K562 (cell line): ENCODE measurements around the gene ZDHHC17. TPM values are rescaled to one million over a fixed set of nuclear protein-coding genes. Genes with fewer than 3 reads are reported as not detected.

Source experiments
- ATAC-seq: fragments of 200-7000 bp; cut with Tn5 transposase; 3 replicates; pipeline ENCODE4 v1.9.1; 2020; ENCODE audit warnings: moderate library complexity
- BruUV-seq: library from RNA; stranded (reverse); fragments of 400-500 nt; replicated peaks from 2 replicates; lab custom pipeline; 2021; lab: Mats Ljungman, UMichigan
- CTCF ChIA-PET: fragments of 300-600 bp; formaldehyde crosslinking; extraction: SDS; loops from one replicate; lab custom pipeline; 2021; ENCODE audit warnings: low intra/inter-chr PET ratio; lab: Yijun Ruan, JAX
- POLR2A ChIA-PET: fragments of 300-600, 350-650 bp; sonication (Branson Sonifier 250); formaldehyde crosslinking; extraction: SDS; loops from one replicate; lab custom pipeline; 2021; ENCODE audit warnings: antibody characterized with exemption, inconsistent platforms; lab: Yijun Ruan, JAX
- DNase-seq, 4 experiments: peaks; one replicate each; pipeline versions ENCODE4 v3.0.0 to v3.0.0-alpha.2; 2011 to 2018; ENCODE audit warnings: low spot score in 3 of 4, mixed read lengths in 3 of 4; ENCODE audit errors: extremely low read depth in 1 of 4
- FAIRE-seq: peaks from 2 replicates; lab custom pipeline; 2011; peaks lifted over from hg19 to GRCh38; lab: Jason Lieb, UNC
- H2AFZ ChIP-seq: 2 replicates; pipeline ENCODE4 v1.6.0; 2011; ENCODE audit warnings: low read depth, low read length, control low read depth, inconsistent platforms
- H3K27ac ChIP-seq: fragments of 200-600 bp; 3 replicates; pipeline ENCODE4 v1.8.0; 2011; ENCODE audit warnings: low read depth, mild to moderate bottlenecking, control low read depth, inconsistent platforms, low read length, moderate library complexity, mixed read lengths; ENCODE audit errors: extremely low read depth
- H3K27me3 ChIP-seq, 2 experiments: fragments of 300-600 bp in 1 of 2; 2 replicates in 1 of 2; 3 replicates in 1 of 2; pipeline versions ENCODE4 v1.6.0 to v1.8.0; 2011; ENCODE audit warnings: inconsistent platforms in 2 of 2, low read length in 2 of 2, mild to moderate bottlenecking in 1 of 2, mixed read lengths in 1 of 2, moderate library complexity in 1 of 2; ENCODE audit not compliant: control insufficient read depth in 2 of 2, insufficient read depth in 2 of 2
- H3K36me3 ChIP-seq: fragments of 300-600 bp; 3 replicates; pipeline ENCODE4 v1.8.0; 2011; ENCODE audit warnings: mild to moderate bottlenecking, low read length, inconsistent platforms; ENCODE audit not compliant: control insufficient read depth, insufficient read depth
- H3K4me1 ChIP-seq, 2 experiments: fragments of 200-600 bp in 1 of 2; replicated peaks in 1 of 2; 2 replicates in 1 of 2; 3 replicates in 1 of 2; pipeline versions ENCODE4 v1.5.1 to v1.8.0; 2011; ENCODE audit warnings: inconsistent platforms in 2 of 2, low read length in 2 of 2, mild to moderate bottlenecking in 1 of 2, mixed read lengths in 1 of 2, moderate library complexity in 1 of 2; ENCODE audit not compliant: control insufficient read depth in 2 of 2, insufficient read depth in 2 of 2
- H3K4me2 ChIP-seq: 2 replicates; pipeline ENCODE4 v1.6.1; 2011; ENCODE audit warnings: low read length, control low read depth, inconsistent platforms, mixed read lengths; ENCODE audit not compliant: insufficient read depth
- H3K4me3 ChIP-seq: fragments of 200-600 bp; sonication (generic), shearing (Covaris generic); 2 replicates; pipeline ENCODE4 v1.5.1; 2016; ENCODE audit warnings: control low read depth, inconsistent platforms
- H3K79me2 ChIP-seq: fragments of 200-600 bp; 3 replicates; pipeline ENCODE4 v1.8.0; 2011; ENCODE audit warnings: low read length, inconsistent platforms; ENCODE audit not compliant: control insufficient read depth, insufficient read depth
- H3K9ac ChIP-seq, 2 experiments: 2 replicates each; pipeline versions ENCODE4 v1.6.0 to v1.6.1; 2011; ENCODE audit warnings: low read depth in 2 of 2, low read length in 2 of 2, control low read depth in 1 of 2, inconsistent platforms in 1 of 2, mild to moderate bottlenecking in 1 of 2, mixed read lengths in 1 of 2; ENCODE audit not compliant: insufficient read depth in 1 of 2
- H3K9me1 ChIP-seq: one replicate; pipeline ENCODE4 v1.6.0; 2011; ENCODE audit warnings: inconsistent platforms, mild to moderate bottlenecking, low read length, moderate library complexity; ENCODE audit not compliant: control insufficient read depth, insufficient read depth
- H3K9me3 ChIP-seq: replicated peaks from 2 replicates; pipeline ENCODE4 v1.5.1; 2011; ENCODE audit warnings: low read depth, low read length, inconsistent platforms; ENCODE audit not compliant: control insufficient read depth, insufficient read depth
- H4K20me1 ChIP-seq: replicated peaks from 2 replicates; pipeline ENCODE4 v1.6.1; 2011; ENCODE audit warnings: low read length, inconsistent platforms, mixed read lengths; ENCODE audit not compliant: control insufficient read depth, insufficient read depth
- BMI1 ChIP-seq: fragments of 150-350 bp; IDR thresholded peaks from 2 replicates; pipeline ENCODE4 v1.6.1; 2014; ENCODE audit warnings: low read length
- CCAR2 ChIP-seq: fragments of 200-400 bp; formaldehyde crosslinking; IDR thresholded peaks from 2 replicates; pipeline ENCODE4 v1.6.1; 2017; ENCODE audit warnings: mild to moderate bottlenecking, low read depth, low read length
- CXXC5 ChIP-seq: fragments of 250-450 bp; sonication (Bioruptor Pico); IDR thresholded peaks from 2 replicates; pipeline ENCODE4 v1.8.0; 2022; ENCODE audit warnings: inconsistent platforms, mild to moderate bottlenecking, moderate library complexity
- DPF2 ChIP-seq: fragments of 450-650 bp; IDR thresholded peaks from 2 replicates; pipeline ENCODE4 v1.6.1; 2016
- E2F6 ChIP-seq, 2 experiments: IDR thresholded peaks; 2 replicates each; pipeline ENCODE4 v1.6.1; 2011; ENCODE audit warnings: borderline replicate concordance in 1 of 2, control low read depth in 1 of 2, low read depth in 1 of 2, low read length in 1 of 2, mild to moderate bottlenecking in 1 of 2, mixed read lengths in 1 of 2, moderate library complexity in 1 of 2; ENCODE audit not compliant: insufficient read depth in 1 of 2, insufficient read length in 1 of 2, poor library complexity in 1 of 2, severe bottlenecking in 1 of 2; ENCODE audit errors: extremely low read depth in 1 of 2
- ETS2 ChIP-seq: IDR thresholded peaks from 2 replicates; pipeline ENCODE4 v1.6.1; 2016; ENCODE audit warnings: borderline replicate concordance, missing genetic modification characterization, mild to moderate bottlenecking, moderate library complexity, missing compliant biosample characterization; ENCODE audit not compliant: poor library complexity, severe bottlenecking
- MECOM ChIP-seq: fragments of 250-450 bp; sonication (Bioruptor Pico); IDR thresholded peaks from 2 replicates; pipeline ENCODE4 v1.8.0; 2022; ENCODE audit warnings: inconsistent platforms
- POLR2AphosphoS2 ChIP-seq: IDR thresholded peaks from 2 replicates; pipeline ENCODE4 v1.6.1; 2012; ENCODE audit warnings: low read length, improper control_type of control experiment
- RCOR1 ChIP-seq, 2 experiments: IDR thresholded peaks; 2 replicates each; pipeline ENCODE4 v1.6.1; 2012; ENCODE audit warnings: low read depth in 2 of 2, low read length in 2 of 2, borderline replicate concordance in 1 of 2, improper control_type of control experiment in 1 of 2
- SAP30 ChIP-seq: fragments of 200-600 bp; sonication (generic); IDR thresholded peaks from 2 replicates; pipeline ENCODE4 v1.6.1; 2012; ENCODE audit warnings: borderline replicate concordance, low read depth, mild to moderate bottlenecking, moderate library complexity, low read length, control low read depth, inconsistent platforms; ENCODE audit not compliant: insufficient read depth, poor library complexity, severe bottlenecking
- SRF ChIP-seq, 2 experiments: fragments of 250-450, 450-650 bp in 1 of 2; sonication (Bioruptor Pico) in 1 of 2; sonication (generic) in 1 of 2; formaldehyde crosslinking; IDR thresholded peaks; 2 replicates each; pipeline versions ENCODE4 v1.5.0 to v1.5.1; 2020 to 2022; ENCODE audit warnings: mild to moderate bottlenecking in 1 of 2, missing genetic modification reagents in 1 of 2
- SRSF3 ChIP-seq: fragments of 200-400 bp; formaldehyde crosslinking; IDR thresholded peaks from 2 replicates; pipeline ENCODE4 v1.6.1; 2016; ENCODE audit warnings: mild to moderate bottlenecking, low read length, moderate library complexity; ENCODE audit not compliant: insufficient read depth
- TCF15 ChIP-seq: fragments of 250-450 bp; sonication (Bioruptor Pico); IDR thresholded peaks from 2 replicates; pipeline ENCODE4 v1.8.0; 2022; ENCODE audit warnings: moderate library complexity, mild to moderate bottlenecking, inconsistent platforms
- ZNF12 ChIP-seq: sonication (generic); formaldehyde crosslinking; IDR thresholded peaks from 2 replicates; pipeline ENCODE4 v1.4.0; 2020; ENCODE audit warnings: mild to moderate bottlenecking, missing genetic modification reagents
- ZNF23 ChIP-seq: fragments of 250-450 bp; sonication (Bioruptor Pico); IDR thresholded peaks from 2 replicates; pipeline ENCODE4 v1.4.0; 2020; ENCODE audit warnings: mild to moderate bottlenecking
- ZNF507 ChIP-seq: conservative IDR thresholded peaks from 2 replicates; pipeline ENCODE4 v1.6.1; 2017; ENCODE audit warnings: missing genetic modification characterization, missing compliant biosample characterization
- ZNF589 ChIP-seq: fragments of 200-800 bp; sonication (Bioruptor generic); IDR thresholded peaks from 2 replicates; pipeline ENCODE4 v1.6.1; 2016; ENCODE audit warnings: low read depth, missing genetic modification characterization, missing compliant biosample characterization
- WGBS: fragments of 100-300 bp; shearing (Covaris generic); methylation state at CpG from one replicate; pipeline ENCODE4 v1.1.6; 2016; ENCODE audit warnings: low coverage, mixed read lengths; ENCODE audit not compliant: insufficient coverage; ENCODE audit errors: missing lambda C conversion rate; 5-methylcytosine and 5-hydroxymethylcytosine counted together
- in situ Hi-C: fragments of 300-500 bp; cut with MboI; formaldehyde crosslinking; loops from 4 replicates; pipeline ENCODE4 v1.15.0; 2018; ENCODE audit warnings: inconsistent platforms, mixed read lengths
- intact Hi-C: fragments of 100-400 bp; cut with micrococcal nuclease; formaldehyde crosslinking; loops from 2 replicates; pipeline ENCODE4 v1.14.2; 2022
- polyA plus RNA-seq, 8 experiments: library from polyadenylated mRNA; depleted of rRNA in 4 of 8; stranded (reverse) in 5 of 8; unstranded in 3 of 8; fragments of >200 nt; fragmentation: Nextera tagmentation in 2 of 8; fragmentation: Illumina TruSeq in 1 of 8; extraction: Ambion mirVana in 2 of 8; extraction: Trizol in 1 of 8; gene quantifications; 2 replicates each; pipeline versions ENCODE4 v1.2.1 to v1.2.3, GENCODE V29; 2011 to 2014; ENCODE audit warnings: inconsistent platforms in 1 of 8, missing spikeins in 1 of 8
- total RNA-seq, 7 experiments: library from RNA; depleted of rRNA in 6 of 7; stranded (reverse); fragments of >200 nt in 6 of 7; fragmentation: Illumina TruSeq in 2 of 7; extraction: Trizol in 2 of 7; gene quantifications; 2 replicates each; pipeline versions ENCODE4 v1.2.1 to v1.2.3, GENCODE V29; 2011 to 2021; ENCODE audit warnings: low replicate concordance in 1 of 7
- TF ChIP-seq, protein P1 (sequence below): IDR thresholded peaks from 2 replicates; pipeline ENCODE4 v1.6.1; 2012; ENCODE audit warnings: low read depth, low read length, improper control_type of control experiment, borderline replicate concordance

ZDHHC17 gene
- total and polyA plus RNA-seq, 9 of the 15 experiments (the other 6 are each of a cell fraction or from before 2014, with no cell fraction given): 6.7 to 66.0 (median 27.5) TPM

DNA sequence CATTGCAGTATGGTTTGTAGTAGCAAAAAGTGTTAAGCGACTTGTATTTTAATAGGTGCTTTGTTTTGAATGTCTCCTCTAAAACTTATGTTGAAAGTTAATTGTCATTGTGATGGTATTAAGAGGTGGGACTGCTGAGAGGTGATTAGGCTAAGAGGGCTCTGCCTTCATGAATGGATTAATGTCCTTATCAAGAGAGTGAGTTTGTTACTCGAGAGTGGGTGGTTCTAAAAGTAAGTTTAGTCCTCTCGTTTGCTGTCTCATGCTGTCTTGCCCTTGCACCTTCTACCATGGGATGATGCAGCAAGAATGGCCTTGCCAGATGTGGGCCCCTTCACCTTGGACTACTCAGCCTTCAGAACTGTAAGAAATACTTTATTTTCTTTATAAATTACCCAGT lies 17.4 kb downstream of the ZDHHC17 start:
- H3K27ac ChIP-seq: peak overlapping the region; percentile 77
- H4K20me1 ChIP-seq: no peaks in the 10 kb centered on the region
- H3K79me2 ChIP-seq: peaks cover 98% of the 10 kb centered on the region
- H2AFZ ChIP-seq: no peak overlapping the region
- DNase-seq (peak; percentile 33 to 84 (median 52)), ATAC-seq (peak; percentile 79), FAIRE-seq (peak; percentile 90)
- H3K4me1 ChIP-seq: peaks cover 18 to 40% of the 10 kb centered on the region in 2 experiments
- peak overlapping the region in 1 of 2 experiments; percentile 58; a peak in 2 of 4 replicates for H3K9ac ChIP-seq
- H3K9me1 ChIP-seq: no peaks in the 10 kb centered on the region
- WGBS: 7% methylated on average over 3 of the region's 3 CpGs
- no peaks in the 10 kb centered on the region for H3K36me3 ChIP-seq
- H3K4me2 ChIP-seq: peak overlapping the region; percentile 66
- peaks cover 9% of the 10 kb centered on the region for H3K9me3 ChIP-seq
- ChIA-PET CTCF (no interaction called here), POLR2A (interaction anchor here (0.9 to 1.0 kb wide), 2 partner anchors 13 to 18 kb away, joined by 3 read pairs; partner anchors contain the start of gene ZDHHC17)
- no TSS peak for BruUV-seq
- intact Hi-C loops (loop anchor here (2.0 kb wide), 1 partner anchor 17 kb away; the partner anchor contains the start of gene ZDHHC17), in situ Hi-C loops (no loop called here)
- no peak overlapping the region; the same call in 1 of the 2 replicates for H3K4me3 ChIP-seq
- H3K27me3 ChIP-seq: no peaks in the 10 kb centered on the region
- no peak for TF ChIP-seq SAP30
- peak in 1 of 2 experiments; percentile 50; a peak in 1 of 4 replicates for TF ChIP-seq RCOR1 (IDR thresholded peaks at IDR 0.05; ENCODE audit: borderline replicate concordance in 1 of 2, low read depth in 2 of 2, low read length in 2 of 2)
- no peak for TF ChIP-seq ZNF507 (tag)
- no peak for TF ChIP-seq CXXC5
- TF ChIP-seq ZNF589 (CRISPR knock-in tag): no peak
- TF ChIP-seq ETS2 (tag): no peak
- TF ChIP-seq BMI1: no peak
- no peak for TF ChIP-seq CCAR2
- TF ChIP-seq TCF15 (CRISPR knock-in tag): no peak
- no peak for TF ChIP-seq SRF (CRISPR knock-in tag; IDR thresholded peaks at IDR 0.05)
- no peak for TF ChIP-seq ZNF23 (CRISPR knock-in tag)
- no peak for TF ChIP-seq MECOM
- no peak for TF ChIP-seq ZNF12
- TF ChIP-seq, protein P1, sequence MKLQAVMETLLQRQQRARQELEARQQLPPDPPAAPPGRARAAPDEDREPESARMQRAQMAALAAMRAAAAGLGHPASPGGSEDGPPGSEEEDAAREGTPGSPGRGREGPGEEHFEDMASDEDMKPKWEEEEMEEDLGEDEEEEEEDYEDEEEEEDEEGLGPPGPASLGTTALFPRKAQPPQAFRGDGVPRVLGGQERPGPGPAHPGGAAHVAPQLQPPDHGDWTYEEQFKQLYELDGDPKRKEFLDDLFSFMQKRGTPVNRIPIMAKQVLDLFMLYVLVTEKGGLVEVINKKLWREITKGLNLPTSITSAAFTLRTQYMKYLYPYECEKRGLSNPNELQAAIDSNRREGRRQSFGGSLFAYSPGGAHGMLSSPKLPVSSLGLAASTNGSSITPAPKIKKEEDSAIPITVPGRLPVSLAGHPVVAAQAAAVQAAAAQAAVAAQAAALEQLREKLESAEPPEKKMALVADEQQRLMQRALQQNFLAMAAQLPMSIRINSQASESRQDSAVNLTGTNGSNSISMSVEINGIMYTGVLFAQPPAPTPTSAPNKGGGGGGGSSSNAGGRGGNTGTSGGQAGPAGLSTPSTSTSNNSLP: peak; percentile 93; the same call in 1 of the 2 replicates
- TF ChIP-seq E2F6 (IDR thresholded peaks at IDR 0.05; ENCODE audit: borderline replicate concordance in 1 of 2, extremely low read depth in 1 of 2, insufficient read depth in 1 of 2, insufficient read length in 1 of 2, low read depth in 1 of 2, low read length in 1 of 2, poor library complexity in 1 of 2, severe bottlenecking in 1 of 2): no peak
- peak; percentile 87 for TF ChIP-seq DPF2
- no peak for TF ChIP-seq POLR2AphosphoS2
- no peak for TF ChIP-seq SRSF3
